ENCODE measurements around the gene ZNF133.

The ZNF133 gene

GRCh38 chr20:18360635-18361034 lies 72.3 kb downstream of the ZNF133 start:
- no peak for DNase-seq (ENCODE audit: low read depth in 2 of 2, low spot score in 1 of 2)

- no peak for DNase-seq (ENCODE audit: low read depth in 2 of 2, low spot score in 1 of 2)
These were observed 73.4 kb downstream of the ZNF133 start for GRCh38 chr20:18361678-18362077.

- no peak for DNase-seq (ENCODE audit: low read depth in 2 of 2, low spot score in 1 of 2)
These were observed 74.6 kb downstream of the ZNF133 start for GRCh38 chr20:18362916-18363315.

- no peak for DNase-seq (ENCODE audit: low read depth in 2 of 2, low spot score in 1 of 2)
These were observed 75.4 kb downstream of the ZNF133 start for GRCh38 chr20:18363708-18364107.

GRCh38 chr20:18364768-18365167 lies 76.4 kb downstream of the ZNF133 start:
- DNase-seq (ENCODE audit: low read depth in 2 of 2, low spot score in 1 of 2), result no peak
